ENCODE results near the gene LAMA3. TPM values are rescaled to one million over a fixed set of nuclear protein-coding genes. Genes with fewer than 3 reads are reported as not detected.

The LAMA3 gene
- total RNA-seq, 2 donors from 2014 or later = 9.3 to 21.1 TPM

- ATAC-seq (no peak), DNase-seq (no peak)
- H3K4me1 ChIP-seq = no peaks in the 10 kb centered on the region
- WGBS, 2 donors = 81 to 86% methylated on average over 5 of the region's 5 CpGs
- no peak overlapping the region for H3K27ac ChIP-seq
- no peak overlapping the region for H3K4me3 ChIP-seq
- H3K9me3 ChIP-seq = no peaks in the 10 kb centered on the region
- H3K27me3 ChIP-seq = no peaks in the 10 kb centered on the region
- intact Hi-C loops (cut with DNase I) = no loop called here
- TF ChIP-seq POLR2A (IDR thresholded peaks at IDR 0.05) (no peak), CTCF (IDR thresholded peaks at IDR 0.05) (no peak)
- H3K36me3 ChIP-seq (replicated peaks in 1 of 2; ENCODE audit: insufficient read depth in 1 of 2, low read depth in 2 of 2) = no peaks in the 10 kb centered on the region
These were observed 240.2 kb downstream of the LAMA3 start for GRCh38 chr18:23929362-23929930.

GRCh38 chr18:23930002-23930401 is 240.7 kb downstream of the LAMA3 start:
- no peaks in the 10 kb centered on the region for H3K27me3 ChIP-seq
- H3K9me3 ChIP-seq = no peaks in the 10 kb centered on the region
- H3K4me1 ChIP-seq = no peaks in the 10 kb centered on the region
- intact Hi-C loops (cut with DNase I) = no loop called here
- ATAC-seq = no peak
- H3K36me3 ChIP-seq (replicated peaks in 1 of 2; ENCODE audit: insufficient read depth in 1 of 2, low read depth in 2 of 2) = no peaks in the 10 kb centered on the region
- DNase-seq = no peak
- no peak overlapping the region for H3K4me3 ChIP-seq
- TF ChIP-seq CTCF (IDR thresholded peaks at IDR 0.05) = no peak
- TF ChIP-seq POLR2A (IDR thresholded peaks at IDR 0.05) = no peak
- 88 to 97% methylated on average over 1 of the region's 1 CpG for WGBS, 2 donors
- H3K27ac ChIP-seq = no peak overlapping the region

- ATAC-seq = no peak
- no peak overlapping the region for H3K27ac ChIP-seq
- no peaks in the 10 kb centered on the region for H3K9me3 ChIP-seq
- whole genome bisulfite sequencing, 2 donors = 61 to 63% methylated on average over 8 of the region's 8 CpGs
- intact Hi-C loops (cut with DNase I) = no loop called here
- TF ChIP-seq CTCF (IDR thresholded peaks at IDR 0.05) (no peak), POLR2A (IDR thresholded peaks at IDR 0.05) (no peak)
- H3K4me3 ChIP-seq = no peak overlapping the region
- no peak for DNase-seq
- no peaks in the 10 kb centered on the region for H3K4me1 ChIP-seq
- no peaks in the 10 kb centered on the region for H3K27me3 ChIP-seq
- H3K36me3 ChIP-seq (replicated peaks in 1 of 2; ENCODE audit: insufficient read depth in 1 of 2, low read depth in 2 of 2) = no peaks in the 10 kb centered on the region
These were observed 243.3 kb downstream of the LAMA3 start for GRCh38 chr18:23932385-23933067.

GRCh38 chr18:23933407-23933806 is 244.2 kb downstream of the LAMA3 start:
- intact Hi-C loops (cut with DNase I) = no loop called here
- no peaks in the 10 kb centered on the region for H3K36me3 ChIP-seq (replicated peaks in 1 of 2; ENCODE audit: insufficient read depth in 1 of 2, low read depth in 2 of 2)

More at GRCh38 chr18:23933407-23933806, 244.2 kb downstream of the LAMA3 start:
- Histone ChIP-seq H3K4me1 (no peaks in the 10 kb centered on the region), H3K9me3 (no peaks in the 10 kb centered on the region), H3K4me3 (no peak overlapping the region), H3K27ac (no peak overlapping the region), H3K27me3 (no peaks in the 10 kb centered on the region)
- ATAC-seq (no peak), DNase-seq (no peak)
- TF ChIP-seq POLR2A (IDR thresholded peaks at IDR 0.05) (no peak), CTCF (IDR thresholded peaks at IDR 0.05) (no peak)
- WGBS, 2 donors = 75 to 80% methylated on average over 1 of the region's 1 CpG
